ENCODE data around the gene CACNA1C. TPM values are rescaled to one million over a fixed set of nuclear protein-coding genes. Genes with fewer than 3 reads are reported as not detected.

Gene CACNA1C
- total and polyA plus RNA-seq, 2 donors (not counting 1 experiment from before 2014, with no cell fraction given) = 0.01 to 0.02 TPM

DNA sequence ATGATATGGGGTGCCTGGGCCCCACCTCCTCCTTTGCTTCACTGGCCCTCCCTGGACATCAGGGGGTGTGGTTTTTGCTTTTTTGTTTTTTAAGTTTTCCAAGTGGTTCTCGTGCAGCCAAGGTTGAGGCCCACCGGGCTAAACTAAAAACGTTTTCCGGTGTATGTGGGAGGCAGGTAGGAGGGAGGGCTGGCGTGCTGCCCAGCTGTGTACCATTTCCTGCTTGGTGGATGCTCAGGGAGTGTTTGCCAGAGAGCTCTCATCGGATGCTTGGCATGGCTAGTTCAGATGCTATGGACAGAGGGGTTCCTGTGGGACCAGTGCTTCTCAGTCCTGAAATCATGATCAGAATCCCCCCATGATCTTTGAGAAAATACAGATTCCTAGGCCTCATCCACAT, 246.4 kb downstream of the CACNA1C start:
- TF ChIP-seq, protein P1, sequence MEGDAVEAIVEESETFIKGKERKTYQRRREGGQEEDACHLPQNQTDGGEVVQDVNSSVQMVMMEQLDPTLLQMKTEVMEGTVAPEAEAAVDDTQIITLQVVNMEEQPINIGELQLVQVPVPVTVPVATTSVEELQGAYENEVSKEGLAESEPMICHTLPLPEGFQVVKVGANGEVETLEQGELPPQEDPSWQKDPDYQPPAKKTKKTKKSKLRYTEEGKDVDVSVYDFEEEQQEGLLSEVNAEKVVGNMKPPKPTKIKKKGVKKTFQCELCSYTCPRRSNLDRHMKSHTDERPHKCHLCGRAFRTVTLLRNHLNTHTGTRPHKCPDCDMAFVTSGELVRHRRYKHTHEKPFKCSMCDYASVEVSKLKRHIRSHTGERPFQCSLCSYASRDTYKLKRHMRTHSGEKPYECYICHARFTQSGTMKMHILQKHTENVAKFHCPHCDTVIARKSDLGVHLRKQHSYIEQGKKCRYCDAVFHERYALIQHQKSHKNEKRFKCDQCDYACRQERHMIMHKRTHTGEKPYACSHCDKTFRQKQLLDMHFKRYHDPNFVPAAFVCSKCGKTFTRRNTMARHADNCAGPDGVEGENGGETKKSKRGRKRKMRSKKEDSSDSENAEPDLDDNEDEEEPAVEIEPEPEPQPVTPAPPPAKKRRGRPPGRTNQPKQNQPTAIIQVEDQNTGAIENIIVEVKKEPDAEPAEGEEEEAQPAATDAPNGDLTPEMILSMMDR (IDR thresholded peaks at IDR 0.05) = no peak
- no peak for TF ChIP-seq EZH2 (IDR thresholded peaks at IDR 0.05; ENCODE audit: borderline replicate concordance, insufficient read depth, low read depth, low read length, poor library complexity, severe bottlenecking)
- intact Hi-C loops (cut with micrococcal nuclease) = no loop called here

DNA sequence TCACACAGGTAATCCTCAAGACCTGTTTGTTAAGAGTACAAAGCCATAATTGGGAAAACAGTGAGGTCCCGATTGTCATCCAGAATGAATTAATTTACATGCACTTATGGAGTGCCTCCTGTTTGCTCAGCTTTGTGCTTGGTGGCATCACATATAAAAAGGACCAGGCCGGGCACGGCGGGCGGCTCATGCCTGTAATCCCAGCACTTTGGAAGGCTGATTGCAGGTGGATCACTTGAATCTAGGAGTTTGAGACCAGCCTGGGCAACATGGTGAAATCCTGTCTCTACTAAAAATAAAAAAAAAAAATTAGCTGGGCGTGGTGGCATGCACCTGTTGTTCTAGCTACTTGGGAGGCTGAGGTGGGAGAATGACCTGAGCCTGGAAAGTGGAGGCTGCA, 247.4 kb downstream of the CACNA1C start:
- CTCF ChIA-PET = no interaction called here
- Histone ChIP-seq H4K20me1 (ENCODE audit: control insufficient read depth, insufficient read depth, low read length, poor library complexity, severe bottlenecking) (no peaks in the 10 kb centered on the region), H3K27ac (ENCODE audit: low read length in 2 of 2) (no peak overlapping the region), H2AFZ (ENCODE audit: insufficient read depth, low read depth, low read length, poor library complexity, severe bottlenecking) (no peak overlapping the region), H3K27me3 (replicated peaks in 1 of 4; ENCODE audit: control extremely low read depth in 1 of 4, control insufficient read depth in 3 of 4, insufficient read depth in 4 of 4, low read length in 3 of 4) (no peaks in the 10 kb centered on the region), H3K4me3 (ENCODE audit: control extremely low read depth in 1 of 5, extremely low read depth in 1 of 5, insufficient read depth in 1 of 5, low read depth in 2 of 5, low read length in 4 of 5) (no peak overlapping the region), H3K9ac (ENCODE audit: low read length) (no peak overlapping the region), H3K9me3 (ENCODE audit: control extremely low read depth in 1 of 3, control insufficient read depth in 2 of 3, insufficient read depth in 1 of 3, low read length in 2 of 3) (no peaks in the 10 kb centered on the region), H3K36me3 (replicated peaks in 1 of 2; ENCODE audit: control extremely low read depth in 1 of 2, control insufficient read depth in 1 of 2, extremely low read depth in 1 of 2, insufficient read depth in 2 of 2, low read length in 1 of 2) (no peaks in the 10 kb centered on the region), H3K4me2 (replicated peaks; ENCODE audit: low read depth, low read length, poor library complexity, severe bottlenecking) (no peak overlapping the region), H3K79me2 (ENCODE audit: control insufficient read depth, insufficient read depth, low read length) (no peaks in the 10 kb centered on the region), H3K4me1 (ENCODE audit: control insufficient read depth in 2 of 2, insufficient read depth in 2 of 2, low read length in 2 of 2) (peaks cover 0 to 9% of the 10 kb centered on the region in 2 donors)
- no peaks in the 10 kb centered on the region for H3K9me3 Mint-ChIP-seq (ENCODE audit: insufficient read depth)
- no peak for DNase-seq
- intact Hi-C loops (cut with micrococcal nuclease) = no loop called here
- H3K4me1 Mint-ChIP-seq = peaks cover 7% of the 10 kb centered on the region
- TF ChIP-seq, protein P1 (IDR thresholded peaks at IDR 0.05) = no peak
- TF ChIP-seq EZH2 (IDR thresholded peaks at IDR 0.05; ENCODE audit: borderline replicate concordance, insufficient read depth, low read depth, low read length, poor library complexity, severe bottlenecking) = no peak
- no peak overlapping the region for H3K27ac Mint-ChIP-seq
- H3K4me3 Mint-ChIP-seq = no peak overlapping the region
- ATAC-seq (ENCODE audit: low read depth) = no peak
- POLR2A ChIA-PET = no interaction called here
- WGBS (ENCODE audit: insufficient coverage) = 98% methylated on average over 4 of the region's 6 CpGs
- H3K27me3 Mint-ChIP-seq = peaks cover 18% of the 10 kb centered on the region

More for the DNA sequence above, 246.4 kb downstream of the CACNA1C start:
- Histone ChIP-seq H3K9me3 (ENCODE audit: control extremely low read depth in 1 of 3, control insufficient read depth in 2 of 3, insufficient read depth in 1 of 3, low read length in 2 of 3) (no peaks in the 10 kb centered on the region), H3K9ac (ENCODE audit: low read length) (no peak overlapping the region), H3K27ac (ENCODE audit: low read length in 2 of 2) (no peak overlapping the region), H3K4me2 (replicated peaks; ENCODE audit: low read depth, low read length, poor library complexity, severe bottlenecking) (no peak overlapping the region), H3K4me1 (ENCODE audit: control insufficient read depth in 2 of 2, insufficient read depth in 2 of 2, low read length in 2 of 2) (peaks cover 0 to 16% of the 10 kb centered on the region in 2 donors), H3K36me3 (replicated peaks in 1 of 2; ENCODE audit: control extremely low read depth in 1 of 2, control insufficient read depth in 1 of 2, extremely low read depth in 1 of 2, insufficient read depth in 2 of 2, low read length in 1 of 2) (no peaks in the 10 kb centered on the region), H3K4me3 (ENCODE audit: control extremely low read depth in 1 of 5, extremely low read depth in 1 of 5, insufficient read depth in 1 of 5, low read depth in 2 of 5, low read length in 4 of 5) (no peak overlapping the region), H2AFZ (ENCODE audit: insufficient read depth, low read depth, low read length, poor library complexity, severe bottlenecking) (no peak overlapping the region), H4K20me1 (ENCODE audit: control insufficient read depth, insufficient read depth, low read length, poor library complexity, severe bottlenecking) (no peaks in the 10 kb centered on the region), H3K27me3 (replicated peaks in 1 of 4; ENCODE audit: control extremely low read depth in 1 of 4, control insufficient read depth in 3 of 4, insufficient read depth in 4 of 4, low read length in 3 of 4) (no peaks in the 10 kb centered on the region), H3K79me2 (ENCODE audit: control insufficient read depth, insufficient read depth, low read length) (no peaks in the 10 kb centered on the region)
- no peak for ATAC-seq (ENCODE audit: low read depth)
- Mint-ChIP-seq H3K27ac (no peak overlapping the region), H3K9me3 (ENCODE audit: insufficient read depth) (no peaks in the 10 kb centered on the region), H3K4me3 (no peak overlapping the region), H3K4me1 (peaks cover 12% of the 10 kb centered on the region), H3K27me3 (peaks cover 24% of the 10 kb centered on the region)
- CTCF ChIA-PET = no interaction called here
- POLR2A ChIA-PET = no interaction called here
- WGBS (ENCODE audit: insufficient coverage) = 6% methylated on average over 5 of the region's 6 CpGs
- no peak for DNase-seq

Data from B cell (primary cell).